Endothelial cell of umbilical vein (primary cell): ENCODE data around the gene RGS10. TPM values are rescaled to one million over a fixed set of nuclear protein-coding genes. Genes with fewer than 3 reads are reported as not detected.

Experiments
- BruUV-seq: library from RNA; stranded (reverse); fragments of 400-500 nt; replicated peaks from 2 replicates; lab custom pipeline; 2021; lab: Mats Ljungman, UMichigan
- CTCF ChIA-PET: fragments of 300-600, 350-600 bp; sonication (Branson Sonifier 250); formaldehyde crosslinking; loops from one replicate; lab custom pipeline; 2021; ENCODE audit warnings: antibody characterized with exemption, inconsistent platforms; lab: Charles Lee
- POLR2A ChIA-PET: fragments of 300-600, 350-600 bp; sonication (Branson Sonifier 250); formaldehyde crosslinking; loops from one replicate; lab custom pipeline; 2021; ENCODE audit warnings: antibody characterized with exemption, inconsistent platforms; lab: Charles Lee
- DNase-seq: peaks from one replicate; pipeline ENCODE4 v3.0.0-alpha.2; 2011; ENCODE audit warnings: low read depth, low spot score
- FAIRE-seq: peaks from 2 replicates; lab custom pipeline; 2011; peaks lifted over from hg19 to GRCh38; lab: Jason Lieb, UNC
- H2AFZ ChIP-seq: 2 replicates; pipeline ENCODE4 v1.6.0; 2012; ENCODE audit warnings: low read depth, low read length, control low read depth, inconsistent platforms
- H3K27ac ChIP-seq: 2 replicates; pipeline ENCODE4 v1.5.1; 2011; ENCODE audit warnings: low read depth, mild to moderate bottlenecking, control low read depth, low read length, moderate library complexity; ENCODE audit not compliant: insufficient read depth
- H3K27me3 ChIP-seq, 2 experiments: 2 replicates each; pipeline versions ENCODE4 v1.6.0 to v1.6.1; 2011; ENCODE audit warnings: low read length in 2 of 2, mixed read lengths in 1 of 2; ENCODE audit not compliant: control insufficient read depth in 2 of 2, insufficient read depth in 2 of 2
- H3K36me3 ChIP-seq, 2 experiments: 2 replicates in 1 of 2; 3 replicates in 1 of 2; pipeline ENCODE4 v1.5.1; 2011; ENCODE audit warnings: low read length in 2 of 2, mild to moderate bottlenecking in 1 of 2, moderate library complexity in 1 of 2; ENCODE audit not compliant: control insufficient read depth in 2 of 2, insufficient read depth in 2 of 2; ENCODE audit errors: extremely low read depth in 1 of 2
- H3K4me1 ChIP-seq: 3 replicates; pipeline ENCODE4 v1.5.1; 2011; ENCODE audit warnings: mild to moderate bottlenecking, low read length; ENCODE audit not compliant: control insufficient read depth, insufficient read depth; ENCODE audit errors: extremely low read depth
- H3K4me2 ChIP-seq: 2 replicates; pipeline ENCODE4 v1.6.1; 2011; ENCODE audit warnings: low read length, control low read depth, mixed read lengths; ENCODE audit not compliant: insufficient read depth
- H3K4me3 ChIP-seq, 3 experiments: fragments of 200-600 bp in 1 of 3; sonication (generic), shearing (Covaris generic) in 1 of 3; replicated peaks in 1 of 3; 2 replicates each; pipeline ENCODE4 v1.5.1; 2011 to 2016; ENCODE audit warnings: control low read depth in 3 of 3, low read length in 3 of 3, mild to moderate bottlenecking in 2 of 3, inconsistent platforms in 1 of 3, low read depth in 1 of 3, moderate library complexity in 1 of 3; ENCODE audit not compliant: insufficient read depth in 1 of 3
- H3K79me2 ChIP-seq: 2 replicates; pipeline ENCODE4 v1.6.0; 2012; ENCODE audit warnings: low read length, inconsistent platforms; ENCODE audit not compliant: control insufficient read depth, insufficient read depth
- H3K9ac ChIP-seq: replicated peaks from 2 replicates; pipeline ENCODE3; 2011; ENCODE audit warnings: low read length, control low read depth; ENCODE audit not compliant: insufficient read depth; ENCODE audit errors: extremely low read depth
- H3K9me1 ChIP-seq: replicated peaks from 3 replicates; pipeline ENCODE4 v1.6.0; 2011; ENCODE audit warnings: mild to moderate bottlenecking, low read length; ENCODE audit not compliant: control insufficient read depth, insufficient read depth; ENCODE audit errors: extremely low read depth
- H3K9me3 ChIP-seq: replicated peaks from 2 replicates; pipeline ENCODE4 v1.5.1; 2012; ENCODE audit warnings: low read length, inconsistent platforms; ENCODE audit not compliant: control insufficient read depth, insufficient read depth
- H4K20me1 ChIP-seq: replicated peaks from 2 replicates; pipeline ENCODE3; 2011; ENCODE audit warnings: mild to moderate bottlenecking, low read length; ENCODE audit not compliant: control insufficient read depth, insufficient read depth; ENCODE audit errors: extremely low read depth
- EZH2 ChIP-seq: IDR thresholded peaks from 2 replicates; pipeline ENCODE4 v1.6.1; 2012; ENCODE audit warnings: borderline replicate concordance, low read depth, mild to moderate bottlenecking, moderate library complexity, low read length, inconsistent platforms; ENCODE audit not compliant: severe bottlenecking
- JUN ChIP-seq: IDR thresholded peaks from 2 replicates; pipeline ENCODE4 v1.6.1; 2011; ENCODE audit warnings: borderline replicate concordance, low read depth; ENCODE audit not compliant: insufficient read length, insufficient read depth
- POLR2A ChIP-seq: IDR thresholded peaks from 2 replicates; pipeline ENCODE4 v1.6.1; 2012; ENCODE audit warnings: low read depth, mild to moderate bottlenecking, control low read depth, low read length
- POLR2AphosphoS5 ChIP-seq: IDR thresholded peaks from 2 replicates; pipeline ENCODE4 v1.6.1; 2012; ENCODE audit warnings: low read depth, mild to moderate bottlenecking, control low read depth, low read length, moderate library complexity; ENCODE audit not compliant: insufficient read depth
- dilution Hi-C: fragments of 300-500 bp; cut with MboI; formaldehyde crosslinking; loops from one replicate; pipeline ENCODE4 v1.15.0; 2019; ENCODE audit warnings: low sequenced_read_pairs; ENCODE audit not compliant: extremely low pct_ligation_motif_present
- intact Hi-C: fragments of 100-400 bp; cut with micrococcal nuclease; formaldehyde crosslinking; loops from one replicate; pipeline ENCODE4 v1.10.0; 2022
- polyA plus RNA-seq, 4 experiments: library from polyadenylated mRNA; depleted of rRNA in 3 of 4; stranded (reverse) in 3 of 4; unstranded in 1 of 4; fragments of >200 nt; gene quantifications; 2 replicates each; pipeline versions ENCODE4 v1.2.1 to v1.2.3, GENCODE V29; 2011 to 2012; ENCODE audit warnings: missing spikeins in 1 of 4
- total RNA-seq: library from RNA; stranded (reverse); gene quantifications from 2 replicates; pipeline ENCODE4 v1.2.3, GENCODE V29; 2021
- TF ChIP-seq, protein P1 (sequence below), 2 donors: IDR thresholded peaks; 1 replicate in 1 of 2; 2 replicates in 1 of 2; pipeline ENCODE4 v1.5.1; 2011; ENCODE audit warnings: low read length in 2 of 2, mild to moderate bottlenecking in 2 of 2, moderate library complexity in 2 of 2, control low read depth in 1 of 2, inconsistent platforms in 1 of 2, low read depth in 1 of 2; ENCODE audit not compliant: insufficient read depth in 1 of 2; ENCODE audit errors: extremely low read depth in 1 of 2

Gene RGS10
- total and polyA plus RNA-seq, 2 donors (not counting 3 experiments of a cell fraction or from before 2014, with no cell fraction given): 7.8 to 22.4 TPM

GRCh38 chr10:119468542-119469324, 73.8 kb downstream of the RGS10 start:
- H2AFZ ChIP-seq: no peak overlapping the region
- H3K9me1 ChIP-seq: no peaks in the 10 kb centered on the region
- H3K27ac ChIP-seq: no peak overlapping the region
- H3K36me3 ChIP-seq: no peaks in the 10 kb centered on the region
- intact Hi-C loops (no loop called here), dilution Hi-C loops (no loop called here)
- FAIRE-seq (no peak), DNase-seq (no peak)
- H3K4me3 ChIP-seq: no peak overlapping the region
- no peaks in the 10 kb centered on the region for H3K4me1 ChIP-seq
- H3K9ac ChIP-seq: no peak overlapping the region
- H3K79me2 ChIP-seq: no peaks in the 10 kb centered on the region
- no peaks in the 10 kb centered on the region for H4K20me1 ChIP-seq
- ChIA-PET POLR2A (interaction anchor here (0.6 kb wide), 1 partner anchor 276 kb away, joined by 4 read pairs; no protein-coding TSS in a partner anchor), CTCF (interaction anchor here (1.3 to 1.8 kb wide), 2 partner anchors 23 to 128 kb away, joined by 3 to 5 read pairs; partner anchors contain the start of gene TIAL1)
- no peak overlapping the region for H3K4me2 ChIP-seq
- peaks cover 8 to 16% of the 10 kb centered on the region in 2 experiments for H3K27me3 ChIP-seq
- H3K9me3 ChIP-seq: no peaks in the 10 kb centered on the region
- TF ChIP-seq POLR2A (no peak), EZH2 (no peak), JUN (no peak), POLR2AphosphoS5 (no peak)
- TF ChIP-seq, protein P1, sequence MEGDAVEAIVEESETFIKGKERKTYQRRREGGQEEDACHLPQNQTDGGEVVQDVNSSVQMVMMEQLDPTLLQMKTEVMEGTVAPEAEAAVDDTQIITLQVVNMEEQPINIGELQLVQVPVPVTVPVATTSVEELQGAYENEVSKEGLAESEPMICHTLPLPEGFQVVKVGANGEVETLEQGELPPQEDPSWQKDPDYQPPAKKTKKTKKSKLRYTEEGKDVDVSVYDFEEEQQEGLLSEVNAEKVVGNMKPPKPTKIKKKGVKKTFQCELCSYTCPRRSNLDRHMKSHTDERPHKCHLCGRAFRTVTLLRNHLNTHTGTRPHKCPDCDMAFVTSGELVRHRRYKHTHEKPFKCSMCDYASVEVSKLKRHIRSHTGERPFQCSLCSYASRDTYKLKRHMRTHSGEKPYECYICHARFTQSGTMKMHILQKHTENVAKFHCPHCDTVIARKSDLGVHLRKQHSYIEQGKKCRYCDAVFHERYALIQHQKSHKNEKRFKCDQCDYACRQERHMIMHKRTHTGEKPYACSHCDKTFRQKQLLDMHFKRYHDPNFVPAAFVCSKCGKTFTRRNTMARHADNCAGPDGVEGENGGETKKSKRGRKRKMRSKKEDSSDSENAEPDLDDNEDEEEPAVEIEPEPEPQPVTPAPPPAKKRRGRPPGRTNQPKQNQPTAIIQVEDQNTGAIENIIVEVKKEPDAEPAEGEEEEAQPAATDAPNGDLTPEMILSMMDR (IDR thresholded peaks at IDR 0.05; ENCODE audit: extremely low read depth in 1 of 2, insufficient read depth in 1 of 2, low read depth in 1 of 2, low read length in 2 of 2): no peak
- no TSS peak for BruUV-seq
